Activated CD4-positive, alpha-beta T cell treated with anti-CD3 and anti-CD28 coated beads, Interleukin-2, amount 10 ng/mL, durations not matched to agents 24 days and 14 days (primary cell): Measurements from ENCODE around the gene FBXW9. TPM values are rescaled to one million over a fixed set of nuclear protein-coding genes. Genes with fewer than 3 reads are reported as not detected.
A peak's percentile ranks its signal among the peaks of the same experiment; 100 is the strongest.
"Not testable (repeated sequence)": the region's sequence is repeated elsewhere in the genome, so short reads cannot be mapped to it uniquely, and the experiment has no call there.

ENCODE experiments used
- DNase-seq: peaks from one replicate; pipeline ENCODE4 v3.0.0; 2022
- H3K27ac Mint-ChIP-seq: one replicate; pipeline ENCODE4 v1.8.0; 2022; ENCODE audit warnings: mild to moderate bottlenecking, mixed read lengths
- H3K27me3 Mint-ChIP-seq: one replicate; pipeline ENCODE4 v1.8.0; 2022; ENCODE audit warnings: mixed read lengths
- H3K36me3 Mint-ChIP-seq: one replicate; pipeline ENCODE4 v1.8.0; 2022; ENCODE audit warnings: low read depth, mild to moderate bottlenecking, mixed read lengths
- H3K4me1 Mint-ChIP-seq: one replicate; pipeline ENCODE4 v1.8.0; 2021; ENCODE audit warnings: mixed read lengths
- H3K4me3 Mint-ChIP-seq: one replicate; pipeline ENCODE4 v1.8.0; 2022; ENCODE audit warnings: mild to moderate bottlenecking, moderate library complexity, mixed read lengths
- H3K9me3 Mint-ChIP-seq: one replicate; pipeline ENCODE4 v1.8.0; 2021; ENCODE audit warnings: mixed read lengths
- intact Hi-C: fragments of 100-400 bp; cut with micrococcal nuclease; formaldehyde crosslinking; loops from one replicate; pipeline ENCODE4 v1.15.1; 2023
- total RNA-seq: library from RNA; stranded (reverse); gene quantifications from 2 replicates; pipeline ENCODE4 v1.2.3, GENCODE V29; 2022

The FBXW9 gene
- total RNA-seq, 1 donor from 2014 or later, result 12.4 TPM

DNA sequence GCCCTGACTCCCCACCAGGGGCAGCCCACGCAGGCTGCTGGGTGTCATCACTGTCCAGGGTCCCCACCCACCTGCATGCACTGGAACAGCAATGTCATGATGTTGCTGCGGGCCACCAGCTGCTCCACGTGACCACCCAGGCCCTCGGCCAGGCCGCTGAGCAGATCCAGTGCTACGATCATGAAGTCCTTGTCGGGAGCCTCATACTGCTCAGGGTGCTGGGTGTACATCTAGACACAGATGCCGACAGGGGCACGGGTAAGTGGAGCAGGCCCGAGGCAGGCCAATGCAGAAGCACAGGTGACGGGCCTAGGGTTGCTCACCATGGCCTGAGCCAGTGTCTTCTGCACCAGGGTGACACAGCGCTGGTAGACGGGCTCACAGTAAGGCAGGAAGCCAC lies 8.7 kb upstream of the FBXW9 start:
- Mint-ChIP-seq H3K9me3 (no peaks in the 10 kb centered on the region), H3K27ac (no peak overlapping the region), H3K4me3 (no peak overlapping the region), H3K36me3 (peaks cover 59% of the 10 kb centered on the region), H3K4me1 (no peaks in the 10 kb centered on the region), H3K27me3 (no peaks in the 10 kb centered on the region)
- intact Hi-C loops, result no loop called here
- DNase-seq, result no peak

DNA sequence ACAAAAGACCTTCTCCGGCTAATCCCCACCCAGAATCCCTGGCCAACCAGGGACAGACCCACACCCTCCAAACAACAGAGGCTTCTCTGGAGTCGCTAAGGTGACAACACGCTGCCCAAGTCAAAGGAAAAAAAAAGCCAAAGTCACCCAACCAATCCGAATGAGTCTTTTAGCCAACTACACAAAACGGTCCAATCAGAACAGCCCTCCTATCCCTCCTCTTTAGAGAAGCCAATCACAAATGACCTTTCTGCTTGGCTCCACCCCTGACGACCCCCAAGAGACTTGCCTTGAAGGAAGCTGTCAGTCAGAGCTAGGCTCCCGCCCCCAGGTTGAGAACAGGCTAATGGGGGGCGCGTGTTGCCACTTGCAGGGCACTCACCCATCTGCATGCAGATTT lies 6.6 kb upstream of the FBXW9 start:
- Mint-ChIP-seq H3K4me1 (peaks cover 2% of the 10 kb centered on the region), H3K9me3 (no peaks in the 10 kb centered on the region), H3K36me3 (peaks cover 58% of the 10 kb centered on the region), H3K27me3 (no peaks in the 10 kb centered on the region), H3K27ac (no peak overlapping the region), H3K4me3 (no peak overlapping the region)
- intact Hi-C loops, result no loop called here
- DNase-seq, result peak; percentile 68

DNA sequence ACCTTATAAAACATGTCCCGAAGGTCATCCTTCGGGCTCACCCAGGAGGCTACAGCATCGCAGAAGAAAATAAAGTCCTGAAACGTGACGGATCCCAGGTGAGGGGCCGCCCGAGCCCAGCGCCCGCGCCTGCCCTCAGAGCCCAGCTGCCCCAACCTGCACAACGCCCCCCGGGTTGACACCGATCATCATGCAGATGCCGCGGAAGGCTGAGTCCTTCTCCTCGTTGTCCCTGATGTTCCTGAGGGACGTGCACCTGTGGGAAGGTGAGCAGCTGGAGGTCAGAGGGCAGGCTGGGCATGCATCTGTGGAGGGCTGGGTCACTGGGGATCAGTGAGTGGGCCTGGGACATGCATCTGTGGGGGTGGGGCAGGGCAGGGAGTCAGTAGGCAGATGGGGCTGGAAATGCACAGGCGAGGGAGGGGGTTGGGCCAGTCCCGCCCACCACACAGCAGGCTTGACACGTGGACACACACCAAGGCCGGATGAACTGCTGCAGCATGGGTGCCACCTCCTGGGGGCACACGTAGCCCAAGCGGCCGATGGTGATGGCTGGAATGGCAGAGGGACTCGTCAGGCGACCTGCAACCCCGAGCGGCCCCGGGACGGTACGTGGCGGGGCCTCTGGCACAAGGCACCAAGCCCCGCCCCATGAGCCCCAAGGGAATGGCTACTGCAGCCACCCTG lies 5.3 kb upstream of the FBXW9 start:
- no peak for DNase-seq
- Mint-ChIP-seq H3K4me3 (no peak overlapping the region), H3K27me3 (no peaks in the 10 kb centered on the region), H3K27ac (no peak overlapping the region), H3K36me3 (peaks cover 58% of the 10 kb centered on the region), H3K9me3 (no peaks in the 10 kb centered on the region), H3K4me1 (peaks cover 4% of the 10 kb centered on the region)
- intact Hi-C loops, result no loop called here

DNA sequence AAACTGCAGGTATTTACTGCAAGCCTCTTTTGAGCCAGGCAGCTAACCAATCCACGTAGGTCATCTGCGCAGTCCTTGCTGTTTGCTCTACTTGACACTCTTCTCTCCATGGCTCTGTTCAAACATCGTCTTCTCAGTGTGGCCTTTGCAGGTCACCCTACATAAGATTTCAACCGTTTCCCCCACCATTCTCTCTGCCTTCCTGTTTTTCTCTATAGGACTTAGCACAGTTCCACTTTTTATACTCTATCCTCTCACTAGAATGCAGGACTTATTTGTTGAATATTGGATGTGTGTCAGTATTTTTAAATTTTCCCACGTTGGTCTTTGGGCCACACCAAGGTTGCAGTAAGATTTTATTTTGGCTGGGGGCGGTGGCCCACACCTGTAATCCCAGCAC lies 1.7 kb upstream of the FBXW9 start:
- no peaks in the 10 kb centered on the region for H3K9me3 Mint-ChIP-seq
- intact Hi-C loops, result no loop called here
- peak overlapping the region; percentile 67 for H3K27ac Mint-ChIP-seq
- no peak for DNase-seq
- peak overlapping the region; percentile 68 for H3K4me3 Mint-ChIP-seq
- H3K27me3 Mint-ChIP-seq, result no peaks in the 10 kb centered on the region
- peaks cover 8% of the 10 kb centered on the region for H3K4me1 Mint-ChIP-seq
- H3K36me3 Mint-ChIP-seq, result peaks cover 34% of the 10 kb centered on the region

DNA sequence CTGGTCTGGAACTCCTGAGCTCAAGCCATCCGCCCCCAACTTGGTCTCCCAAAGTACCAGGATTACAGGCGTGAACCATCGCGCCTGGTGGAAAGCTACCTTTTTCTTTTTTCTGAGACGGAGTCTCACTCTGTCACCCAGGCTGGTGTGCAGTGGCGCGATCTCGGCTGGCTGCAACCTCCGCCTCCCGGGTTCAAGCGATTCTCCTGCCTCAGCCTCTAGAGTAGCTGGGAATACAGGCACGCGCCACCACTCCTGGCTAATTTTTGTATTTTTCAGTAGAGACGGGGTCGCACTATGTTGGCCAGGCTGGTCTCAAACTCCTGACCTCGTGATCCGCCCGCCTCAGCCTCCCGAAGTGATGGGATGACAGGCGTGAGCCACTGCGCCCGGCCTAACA lies 994 bp upstream of the FBXW9 start:
- H3K9me3 Mint-ChIP-seq, DNase-seq, H3K4me1 Mint-ChIP-seq, H3K27me3 Mint-ChIP-seq: not testable (repeated sequence)
- intact Hi-C loops, result loop anchor here (2.0 kb wide), 1 partner anchor 17 kb away; the partner anchor contains the start of gene DHPS
- peak overlapping the region; percentile 62 for H3K4me3 Mint-ChIP-seq
- peaks cover 30% of the 10 kb centered on the region for H3K36me3 Mint-ChIP-seq
- peak overlapping the region; percentile 15 for H3K27ac Mint-ChIP-seq

DNA sequence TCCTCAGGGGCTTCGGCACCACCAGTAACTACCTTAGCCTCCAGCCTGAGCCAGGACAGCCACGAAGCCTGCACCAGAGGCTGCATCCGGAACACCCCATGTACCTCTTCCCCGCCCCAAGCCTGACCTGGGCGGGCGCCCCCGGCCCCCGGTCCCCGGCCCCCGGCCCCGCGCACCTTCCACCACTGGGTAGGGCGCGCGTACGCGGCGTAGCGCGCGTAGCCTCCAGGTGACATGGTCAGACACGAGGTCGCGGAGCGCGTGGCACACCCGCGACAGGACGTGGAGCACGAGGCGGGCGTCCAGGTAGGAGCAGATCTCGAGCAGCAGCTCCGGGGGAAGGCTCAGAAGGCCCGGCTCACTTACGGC lies 450 bp downstream of the FBXW9 start:
- intact Hi-C loops, result loop anchor here (2.0 kb wide), 1 partner anchor 15 kb away; the partner anchor contains the start of gene DHPS
- Mint-ChIP-seq H3K36me3 (peaks cover 20% of the 10 kb centered on the region), H3K4me1 (peaks cover 8% of the 10 kb centered on the region), H3K27ac (peak overlapping the region; percentile 94), H3K27me3 (no peaks in the 10 kb centered on the region), H3K4me3 (peak overlapping the region; percentile 90), H3K9me3 (no peaks in the 10 kb centered on the region)
- no peak for DNase-seq

DNA sequence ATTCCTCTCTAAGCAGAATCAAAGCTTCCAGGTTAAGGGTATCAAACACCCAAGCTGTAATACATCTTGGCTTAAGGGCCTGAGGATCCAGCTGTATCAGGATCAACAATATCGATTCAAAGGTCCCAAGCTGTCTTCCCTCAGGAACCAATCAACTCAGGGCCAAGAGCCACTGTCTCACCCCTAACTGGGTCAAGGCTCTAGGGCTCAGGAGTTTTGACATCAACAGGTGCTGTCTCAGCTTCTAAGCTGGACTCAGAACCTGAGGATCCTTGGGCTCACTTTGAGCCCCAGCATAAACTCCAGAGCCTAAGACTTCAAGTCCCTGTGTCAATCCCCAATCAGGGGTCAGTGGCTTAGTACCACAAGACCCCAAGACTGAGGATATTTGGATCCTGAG lies 917 bp downstream of the FBXW9 start:
- Mint-ChIP-seq H3K27ac (peak overlapping the region; percentile 71), H3K27me3 (no peaks in the 10 kb centered on the region), H3K4me1 (peaks cover 8% of the 10 kb centered on the region), H3K9me3 (no peaks in the 10 kb centered on the region), H3K36me3 (peaks cover 16% of the 10 kb centered on the region), H3K4me3 (peak overlapping the region; percentile 90)
- no peak for DNase-seq
- intact Hi-C loops, result no loop called here

DNA sequence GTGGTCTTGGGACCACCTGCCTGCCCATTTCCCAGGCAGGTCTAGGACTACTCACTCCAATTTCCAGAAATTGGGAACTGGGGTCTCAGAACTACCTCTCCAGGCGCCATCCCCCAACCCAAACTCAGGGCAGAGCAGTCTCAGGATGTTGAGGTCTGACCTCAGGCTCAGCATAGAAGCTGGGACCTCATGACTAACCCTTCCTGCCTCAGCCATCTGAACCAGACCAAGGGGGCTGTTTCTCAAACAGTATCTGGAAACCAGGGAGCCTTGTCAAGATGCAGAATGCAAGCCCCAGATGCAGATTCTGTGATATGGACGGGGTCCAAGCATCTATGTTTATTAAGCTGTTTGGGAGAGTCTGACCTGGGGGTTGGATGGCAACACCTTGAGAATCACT lies 1.3 kb downstream of the FBXW9 start:
- Mint-ChIP-seq H3K4me3 (peak overlapping the region; percentile 90), H3K9me3 (no peaks in the 10 kb centered on the region), H3K4me1 (peaks cover 8% of the 10 kb centered on the region), H3K27ac (no peak overlapping the region), H3K27me3 (no peaks in the 10 kb centered on the region), H3K36me3 (peaks cover 14% of the 10 kb centered on the region)
- intact Hi-C loops, result no loop called here
- DNase-seq, result peak; percentile 66

DNA sequence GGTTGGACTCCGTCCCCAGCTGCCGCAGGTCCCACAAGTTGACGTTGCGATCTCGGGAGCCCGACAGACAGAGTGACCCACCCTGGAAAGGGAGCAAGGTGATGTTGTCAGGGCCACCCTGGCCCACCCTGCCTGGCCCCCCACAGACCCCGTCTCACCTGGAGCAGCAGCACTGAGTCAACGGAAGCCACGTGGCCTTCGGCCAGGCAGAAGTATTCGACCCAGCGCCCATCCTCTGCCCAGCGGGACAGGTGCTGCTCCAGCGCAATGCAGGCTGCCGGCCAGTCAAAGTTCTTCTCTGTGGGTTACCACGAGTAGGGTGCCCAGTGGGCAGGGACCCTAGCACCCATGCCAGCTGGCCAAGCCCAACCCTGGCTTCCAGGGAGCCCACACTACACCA lies 1.8 kb downstream of the FBXW9 start:
- intact Hi-C loops, result no loop called here
- no peaks in the 10 kb centered on the region for H3K27me3 Mint-ChIP-seq

DNA sequence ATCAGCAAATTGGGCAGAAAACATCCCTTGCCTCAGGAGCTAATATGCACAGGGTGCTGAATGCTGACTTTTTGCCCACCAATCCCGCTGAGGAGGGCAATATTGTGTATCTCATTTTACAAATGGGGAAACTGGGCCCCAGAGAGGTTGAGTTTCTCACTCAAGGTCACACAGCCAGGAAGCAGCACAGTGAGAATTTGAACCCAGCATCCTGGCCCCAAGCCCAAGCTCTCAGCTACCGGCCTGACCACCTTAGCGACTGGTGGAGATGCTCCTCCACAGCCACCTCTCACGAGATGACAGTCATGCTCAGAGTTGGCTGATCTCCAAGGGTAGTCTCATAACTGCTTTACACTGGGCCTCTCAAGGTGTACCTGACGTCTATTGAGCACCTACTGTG lies 3.5 kb downstream of the FBXW9 start:
- DNase-seq, result no peak
- no peaks in the 10 kb centered on the region for H3K9me3 Mint-ChIP-seq
- no peaks in the 10 kb centered on the region for H3K27me3 Mint-ChIP-seq
- intact Hi-C loops, result no loop called here
- H3K4me1 Mint-ChIP-seq, result peaks cover 5% of the 10 kb centered on the region
- H3K4me3 Mint-ChIP-seq, result no peak overlapping the region
- H3K36me3 Mint-ChIP-seq, result peaks cover 8% of the 10 kb centered on the region
- H3K27ac Mint-ChIP-seq, result no peak overlapping the region

More for the DNA sequence above, 1.8 kb downstream of the FBXW9 start:
- Mint-ChIP-seq H3K4me3 (peak overlapping the region; percentile 90), H3K9me3 (no peaks in the 10 kb centered on the region), H3K27ac (no peak overlapping the region), H3K36me3 (peaks cover 13% of the 10 kb centered on the region), H3K4me1 (peaks cover 8% of the 10 kb centered on the region)
- no peak for DNase-seq

DNA sequence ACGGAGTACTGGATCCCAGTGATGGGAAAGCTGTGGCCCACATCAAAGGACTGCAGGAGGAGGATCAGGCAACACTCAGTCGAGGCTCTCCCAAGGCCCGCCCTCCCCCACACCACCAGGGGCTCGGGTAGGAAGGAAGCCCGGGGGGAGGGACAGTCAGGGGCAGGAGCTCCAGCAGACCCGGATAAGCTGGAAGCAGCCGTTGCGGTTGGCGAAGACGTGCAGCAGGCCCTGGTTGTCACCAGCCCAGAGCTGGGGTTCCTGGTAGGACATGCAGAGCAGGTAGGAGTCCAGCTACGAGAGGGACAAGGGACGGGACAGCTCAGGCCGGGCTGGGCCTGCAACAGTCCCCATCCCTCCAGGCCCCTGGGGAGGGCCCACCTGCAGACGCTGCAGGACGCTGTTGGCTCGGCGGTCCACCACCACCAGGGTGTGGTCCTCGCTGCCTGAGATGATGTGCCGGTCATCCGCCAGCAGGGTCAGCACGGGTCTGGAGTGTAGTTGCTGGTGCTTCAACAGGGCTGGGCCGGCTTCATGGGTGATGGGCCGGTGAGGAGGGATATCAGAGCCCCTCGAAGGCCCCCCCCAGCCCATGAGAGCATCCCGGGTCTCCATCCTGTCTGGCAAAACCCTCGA lies 6.7 kb downstream of the FBXW9 start:
- Mint-ChIP-seq H3K4me1 (no peaks in the 10 kb centered on the region), H3K4me3 (no peak overlapping the region), H3K27ac (no peak overlapping the region), H3K9me3 (no peaks in the 10 kb centered on the region), H3K36me3 (peaks cover 2% of the 10 kb centered on the region), H3K27me3 (no peaks in the 10 kb centered on the region)
- DNase-seq, result no peak
- intact Hi-C loops, result no loop called here

DNA sequence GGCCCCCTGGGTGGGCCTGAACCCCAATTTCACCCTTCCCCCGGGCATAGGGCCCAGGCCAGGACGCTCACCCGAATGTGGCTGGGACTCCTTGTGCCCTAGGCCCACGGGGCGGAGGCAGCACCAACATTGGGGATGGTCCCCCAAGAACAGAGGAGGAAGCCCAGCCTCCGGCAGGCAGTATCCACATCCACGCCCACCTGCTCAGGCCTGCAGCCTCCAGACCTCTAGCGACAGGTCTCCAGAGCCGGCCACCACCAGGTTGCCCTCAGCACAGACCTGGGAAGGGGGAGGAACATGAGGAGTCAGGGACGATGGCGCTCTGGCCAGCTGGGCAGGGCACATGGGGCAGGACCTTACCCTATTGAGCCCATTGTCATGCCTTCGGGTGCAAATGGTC lies 7.4 kb downstream of the FBXW9 start:
- H3K9me3 Mint-ChIP-seq, result no peaks in the 10 kb centered on the region
- DNase-seq, result no peak
- peaks cover under 1% of the 10 kb centered on the region for H3K4me1 Mint-ChIP-seq
- no peaks in the 10 kb centered on the region for H3K27me3 Mint-ChIP-seq
- no peak overlapping the region for H3K27ac Mint-ChIP-seq
- intact Hi-C loops, result no loop called here
- H3K36me3 Mint-ChIP-seq, result peaks cover 2% of the 10 kb centered on the region
- no peak overlapping the region for H3K4me3 Mint-ChIP-seq

DNA sequence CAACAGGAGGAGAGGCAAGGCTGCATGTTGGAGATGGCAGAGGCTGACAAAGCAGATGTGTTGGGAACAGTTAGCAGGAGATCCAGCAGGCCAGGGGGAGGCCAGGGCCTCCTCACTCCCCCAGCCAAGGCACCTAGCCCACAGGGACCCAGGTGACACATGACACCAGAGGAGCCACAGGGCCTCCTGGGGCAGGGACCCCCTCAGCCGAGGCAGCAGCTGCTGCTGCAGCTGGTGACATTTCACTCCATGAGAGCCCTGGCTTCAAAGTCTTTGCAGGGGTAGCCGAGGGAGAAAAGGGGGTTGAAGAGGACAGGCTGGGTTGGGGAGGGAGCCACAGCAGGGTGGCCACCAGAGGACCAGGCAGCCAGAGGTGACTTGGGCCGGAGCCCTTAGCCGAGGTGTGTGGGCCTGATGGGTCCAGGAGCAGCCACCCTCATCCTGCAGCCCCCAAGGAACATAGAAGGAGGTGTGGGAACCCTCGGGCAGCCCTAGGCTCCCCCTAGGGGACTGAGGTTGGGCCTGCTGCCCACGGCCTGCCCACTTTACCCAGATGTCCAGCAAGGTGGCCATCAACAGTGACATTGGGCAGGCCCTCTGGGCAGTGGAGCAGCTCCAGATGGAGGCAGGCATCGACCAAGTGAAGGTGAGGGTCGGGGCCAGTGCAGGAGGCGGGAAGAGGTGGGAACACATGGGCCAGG lies 8.8 kb downstream of the FBXW9 start, which contains the start of gene GNG14:
TSS of gene GNG14 (plus strand) at position 503 of the 701 bp plus-strand sequence. CDS start at position 554, 51 bp downstream.
- Mint-ChIP-seq H3K9me3 (no peaks in the 10 kb centered on the region), H3K27me3 (no peaks in the 10 kb centered on the region), H3K4me3 (no peak within 1 kb of the TSS), H3K36me3 (peaks cover 2% of the 10 kb centered on the region), H3K27ac (no peak within 1 kb of the TSS), H3K4me1 (peaks cover 4% of the 10 kb centered on the region)
- DNase-seq, result no peak
- intact Hi-C loops, result no loop called here

DNA sequence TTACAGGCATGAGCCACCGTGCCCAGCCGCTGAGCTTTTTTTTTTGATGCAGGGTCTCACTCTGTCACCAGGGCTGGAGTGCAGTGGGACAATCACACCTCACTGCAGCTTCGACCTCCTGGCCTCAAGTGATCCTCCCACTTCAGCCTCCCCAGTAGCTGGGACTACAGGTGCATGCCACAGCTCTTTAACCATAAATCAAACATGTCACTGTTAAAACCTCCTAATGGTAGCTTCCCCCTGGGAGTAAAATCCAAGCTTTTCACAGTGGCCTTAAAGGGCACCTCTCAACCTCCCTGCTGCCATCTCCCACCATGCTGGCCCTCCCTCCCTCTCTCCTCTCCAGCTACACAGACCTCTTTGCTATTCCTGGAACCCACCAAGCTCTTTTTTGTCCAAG lies 10.6 kb downstream of the FBXW9 start:
- H3K36me3 Mint-ChIP-seq, result peaks cover 7% of the 10 kb centered on the region
- DNase-seq, result no peak
- H3K4me1 Mint-ChIP-seq, result peaks cover 8% of the 10 kb centered on the region
- intact Hi-C loops, result no loop called here
- H3K4me3 Mint-ChIP-seq, result no peak overlapping the region
- no peak overlapping the region for H3K27ac Mint-ChIP-seq
- no peaks in the 10 kb centered on the region for H3K27me3 Mint-ChIP-seq
- H3K9me3 Mint-ChIP-seq, result no peaks in the 10 kb centered on the region
